ENCODE results near the gene RGS14. TPM values are rescaled to one million over a fixed set of nuclear protein-coding genes. Genes with fewer than 3 reads are reported as not detected.

The RGS14 gene
- total RNA-seq, 1 donor from 2014 or later = 14.1 TPM

GRCh38 chr5:177334155-177334551, 23.6 kb upstream of the RGS14 start:
- no peak for DNase-seq (ENCODE audit: low spot score in 2 of 2, unreplicated experiment in 2 of 2)
- TF ChIP-seq CTCF (IDR thresholded peaks at IDR 0.05; ENCODE audit: unreplicated experiment) = no peak
- peaks cover 29% of the 10 kb centered on the region for H3K36me3 Mint-ChIP-seq
- H3K27ac Mint-ChIP-seq = no peak overlapping the region
- no peaks in the 10 kb centered on the region for H3K27me3 Mint-ChIP-seq (ENCODE audit: low read depth)
- no peaks in the 10 kb centered on the region for H3K9me3 Mint-ChIP-seq
- no peak overlapping the region for H3K4me3 Mint-ChIP-seq
- no peaks in the 10 kb centered on the region for H3K4me1 Mint-ChIP-seq

GRCh38 chr5:177334781-177335700, 22.7 kb upstream of the RGS14 start:
- H3K4me1 Mint-ChIP-seq = no peaks in the 10 kb centered on the region
- H3K4me3 Mint-ChIP-seq = no peak overlapping the region
- peaks cover 32% of the 10 kb centered on the region for H3K36me3 Mint-ChIP-seq
- no peak for TF ChIP-seq CTCF (IDR thresholded peaks at IDR 0.05; ENCODE audit: unreplicated experiment)
- no peaks in the 10 kb centered on the region for H3K9me3 Mint-ChIP-seq
- no peaks in the 10 kb centered on the region for H3K27me3 Mint-ChIP-seq (ENCODE audit: low read depth)
- no peak overlapping the region for H3K27ac Mint-ChIP-seq
- DNase-seq (ENCODE audit: low spot score in 2 of 2, unreplicated experiment in 2 of 2) = no peak

GRCh38 chr5:177335701-177336065, 22.0 kb upstream of the RGS14 start:
- H3K4me3 Mint-ChIP-seq = no peak overlapping the region
- TF ChIP-seq CTCF (IDR thresholded peaks at IDR 0.05; ENCODE audit: unreplicated experiment) = no peak
- H3K27me3 Mint-ChIP-seq (ENCODE audit: low read depth) = no peaks in the 10 kb centered on the region
- peaks cover 28% of the 10 kb centered on the region for H3K36me3 Mint-ChIP-seq
- DNase-seq (ENCODE audit: low spot score in 2 of 2, unreplicated experiment in 2 of 2) = no peak
- H3K9me3 Mint-ChIP-seq = no peaks in the 10 kb centered on the region
- no peak overlapping the region for H3K27ac Mint-ChIP-seq
- H3K4me1 Mint-ChIP-seq = no peaks in the 10 kb centered on the region

- Mint-ChIP-seq H3K4me3 (no peak overlapping the region), H3K27me3 (ENCODE audit: low read depth) (no peaks in the 10 kb centered on the region), H3K9me3 (no peaks in the 10 kb centered on the region), H3K4me1 (no peaks in the 10 kb centered on the region), H3K36me3 (peaks cover 25% of the 10 kb centered on the region), H3K27ac (no peak overlapping the region)
- TF ChIP-seq CTCF (IDR thresholded peaks at IDR 0.05; ENCODE audit: unreplicated experiment) = no peak
- no peak for DNase-seq (ENCODE audit: low spot score in 2 of 2, unreplicated experiment in 2 of 2)
Measured at GRCh38 chr5:177336112-177336511, 21.6 kb upstream of the RGS14 start.

GRCh38 chr5:177336603-177337494, 20.9 kb upstream of the RGS14 start:
- Mint-ChIP-seq H3K4me1 (no peaks in the 10 kb centered on the region), H3K36me3 (peaks cover 30% of the 10 kb centered on the region), H3K27me3 (ENCODE audit: low read depth) (no peaks in the 10 kb centered on the region), H3K9me3 (no peaks in the 10 kb centered on the region), H3K4me3 (no peak overlapping the region), H3K27ac (no peak overlapping the region)
- TF ChIP-seq CTCF (IDR thresholded peaks at IDR 0.05; ENCODE audit: unreplicated experiment) = no peak
- no peak for DNase-seq (ENCODE audit: low spot score in 2 of 2, unreplicated experiment in 2 of 2)
